AG10803 (cell line): ENCODE measurements around the gene RFC2.
"Not testable (repeated sequence)": the region's sequence is repeated elsewhere in the genome, so short reads cannot be mapped to it uniquely, and the experiment has no call there.

Experiments used
- DNase-seq: peaks from one replicate; pipeline ENCODE4 v3.0.0; 2010; ENCODE audit warnings: low read depth
- H3K4me3 ChIP-seq: 2 replicates; pipeline ENCODE4 v1.5.1; 2011; ENCODE audit warnings: mild to moderate bottlenecking, low read length, control low read depth
- TF ChIP-seq, protein P1 (sequence below): conservative IDR thresholded peaks from 2 replicates; pipeline ENCODE4 v1.5.1; 2011; ENCODE audit warnings: mild to moderate bottlenecking, low read length, control low read depth, inconsistent platforms

The RFC2 gene

DNA sequence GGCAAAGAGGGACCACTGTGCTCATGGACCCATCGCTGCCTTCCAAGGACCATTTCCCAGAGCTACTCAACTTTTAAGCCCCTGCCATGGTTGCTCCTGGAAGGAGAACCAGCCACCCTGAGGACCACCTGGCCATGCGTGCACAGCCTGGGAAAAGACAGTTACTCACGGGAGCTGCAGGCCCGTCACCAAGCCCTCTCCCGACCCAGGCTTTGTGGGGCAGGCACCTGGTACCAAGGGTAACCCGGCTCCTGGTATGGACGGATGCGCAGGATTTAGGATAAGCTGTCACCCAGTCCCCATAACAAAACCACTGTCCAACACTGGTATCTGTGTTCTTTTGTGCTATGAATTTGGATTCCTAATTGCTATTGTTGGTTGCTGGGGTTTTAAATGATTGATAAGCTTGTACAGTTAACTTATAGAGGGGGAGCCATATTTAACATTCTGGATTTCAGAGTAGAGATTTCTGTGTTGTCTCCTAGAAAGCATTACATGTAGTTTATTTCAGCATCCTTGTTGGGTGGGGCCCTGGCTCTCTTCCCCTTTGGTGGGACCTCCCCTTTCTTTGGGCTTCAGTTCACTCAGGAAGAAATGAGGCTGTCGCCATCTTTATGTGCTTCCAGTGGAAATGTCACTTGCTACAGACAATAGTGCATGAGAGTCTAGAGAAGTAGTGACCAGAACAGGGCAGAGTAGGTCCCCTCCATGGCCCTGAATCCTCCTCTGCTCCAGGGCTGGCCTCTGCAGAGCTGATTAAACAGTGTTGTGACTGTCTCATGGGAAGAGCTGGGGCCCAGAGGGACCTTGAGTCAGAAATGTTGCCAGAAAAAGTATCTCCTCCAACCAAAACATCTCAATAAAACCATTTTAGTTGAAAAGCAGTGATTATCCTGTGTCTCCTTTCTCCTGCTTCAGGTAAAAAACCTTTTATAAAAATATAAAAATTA is 25.0 kb downstream of the RFC2 start:
- TF ChIP-seq, protein P1, sequence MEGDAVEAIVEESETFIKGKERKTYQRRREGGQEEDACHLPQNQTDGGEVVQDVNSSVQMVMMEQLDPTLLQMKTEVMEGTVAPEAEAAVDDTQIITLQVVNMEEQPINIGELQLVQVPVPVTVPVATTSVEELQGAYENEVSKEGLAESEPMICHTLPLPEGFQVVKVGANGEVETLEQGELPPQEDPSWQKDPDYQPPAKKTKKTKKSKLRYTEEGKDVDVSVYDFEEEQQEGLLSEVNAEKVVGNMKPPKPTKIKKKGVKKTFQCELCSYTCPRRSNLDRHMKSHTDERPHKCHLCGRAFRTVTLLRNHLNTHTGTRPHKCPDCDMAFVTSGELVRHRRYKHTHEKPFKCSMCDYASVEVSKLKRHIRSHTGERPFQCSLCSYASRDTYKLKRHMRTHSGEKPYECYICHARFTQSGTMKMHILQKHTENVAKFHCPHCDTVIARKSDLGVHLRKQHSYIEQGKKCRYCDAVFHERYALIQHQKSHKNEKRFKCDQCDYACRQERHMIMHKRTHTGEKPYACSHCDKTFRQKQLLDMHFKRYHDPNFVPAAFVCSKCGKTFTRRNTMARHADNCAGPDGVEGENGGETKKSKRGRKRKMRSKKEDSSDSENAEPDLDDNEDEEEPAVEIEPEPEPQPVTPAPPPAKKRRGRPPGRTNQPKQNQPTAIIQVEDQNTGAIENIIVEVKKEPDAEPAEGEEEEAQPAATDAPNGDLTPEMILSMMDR = no peak
- H3K4me3 ChIP-seq = no peak overlapping the region
- DNase-seq = no peak

DNA sequence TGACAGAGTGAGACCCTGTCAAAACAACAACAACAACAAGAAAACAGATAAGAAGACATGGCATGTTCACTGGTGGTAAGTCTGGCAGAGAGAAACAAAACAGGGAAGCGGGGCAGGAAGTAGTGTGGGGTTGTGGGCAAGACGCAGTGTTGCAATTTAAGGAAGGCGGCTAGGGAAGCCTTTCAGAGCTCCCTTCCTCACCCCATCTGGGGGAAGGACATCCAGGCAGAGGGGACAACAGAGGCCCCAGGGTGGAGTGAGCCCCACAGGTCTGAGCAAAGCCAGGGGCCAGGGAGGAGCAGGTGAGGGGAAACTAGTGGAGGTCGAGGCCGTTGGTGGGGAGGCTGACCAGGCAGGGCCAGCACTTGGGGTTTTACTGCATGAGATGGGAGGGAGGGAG is 27.6 kb downstream of the RFC2 start:
- TF ChIP-seq, protein P1 = no peak
- no peak overlapping the region for H3K4me3 ChIP-seq
- no peak for DNase-seq

DNA sequence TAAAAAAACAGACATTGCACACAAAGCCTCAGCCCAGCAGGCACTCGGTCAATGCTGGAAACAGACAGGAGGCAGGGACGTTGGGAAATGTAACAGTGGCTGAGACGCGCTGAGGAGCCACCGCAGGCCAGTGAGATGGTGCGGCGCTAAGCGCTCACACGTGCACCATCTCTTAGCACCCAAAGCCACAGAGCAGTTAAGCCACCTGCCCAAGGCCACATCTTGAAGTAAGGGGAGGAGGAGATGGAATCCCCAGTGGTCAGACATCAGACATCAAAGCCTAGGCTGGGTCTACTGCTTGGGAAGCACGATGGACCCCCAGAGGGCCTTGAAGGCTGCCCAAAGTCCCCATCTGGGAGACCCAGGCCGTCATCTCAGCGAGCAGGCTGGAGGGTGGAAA is 28.8 kb downstream of the RFC2 start:
- TF ChIP-seq, protein P1 = no peak
- no peak for DNase-seq
- no peak overlapping the region for H3K4me3 ChIP-seq

DNA sequence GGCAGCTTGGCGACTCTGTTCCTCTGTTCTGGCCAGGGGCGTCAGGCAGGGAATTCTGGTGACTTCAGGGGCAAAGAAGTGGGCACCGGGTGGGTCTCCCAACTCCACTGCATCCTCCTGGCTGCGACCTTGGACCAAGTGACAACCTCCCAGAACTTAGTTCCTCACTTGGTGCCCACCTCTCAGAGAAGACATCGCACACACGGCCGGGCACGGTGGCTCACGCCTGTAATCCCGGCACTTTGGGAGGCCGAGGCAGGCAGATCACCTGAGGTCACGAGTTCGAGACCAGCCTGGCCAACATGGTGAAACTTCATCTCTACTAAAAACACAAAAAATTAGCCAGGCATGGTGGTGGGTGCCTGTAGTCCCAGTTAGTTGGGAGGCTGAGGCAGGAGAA is 29.3 kb downstream of the RFC2 start:
- not testable (repeated sequence) for DNase-seq, H3K4me3 ChIP-seq

DNA sequence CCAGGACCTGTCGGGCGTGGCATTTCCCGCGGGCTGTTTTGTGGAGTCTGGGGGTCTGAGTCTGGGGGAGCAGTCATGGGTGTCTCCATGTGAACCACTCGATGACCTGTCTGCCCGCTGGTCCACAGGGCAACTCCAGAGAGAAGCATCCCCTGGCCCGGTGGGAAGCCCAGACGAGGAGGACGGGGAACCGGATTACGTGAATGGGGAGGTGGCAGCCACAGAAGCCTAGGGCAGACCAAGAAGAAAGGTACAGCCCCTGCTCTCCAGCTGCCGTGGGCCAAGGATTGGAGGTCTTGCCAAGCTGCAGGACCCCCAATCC is 29.7 kb downstream of the RFC2 start:
- no peak for DNase-seq
- no peak overlapping the region for H3K4me3 ChIP-seq
- TF ChIP-seq, protein P1 = no peak

DNA sequence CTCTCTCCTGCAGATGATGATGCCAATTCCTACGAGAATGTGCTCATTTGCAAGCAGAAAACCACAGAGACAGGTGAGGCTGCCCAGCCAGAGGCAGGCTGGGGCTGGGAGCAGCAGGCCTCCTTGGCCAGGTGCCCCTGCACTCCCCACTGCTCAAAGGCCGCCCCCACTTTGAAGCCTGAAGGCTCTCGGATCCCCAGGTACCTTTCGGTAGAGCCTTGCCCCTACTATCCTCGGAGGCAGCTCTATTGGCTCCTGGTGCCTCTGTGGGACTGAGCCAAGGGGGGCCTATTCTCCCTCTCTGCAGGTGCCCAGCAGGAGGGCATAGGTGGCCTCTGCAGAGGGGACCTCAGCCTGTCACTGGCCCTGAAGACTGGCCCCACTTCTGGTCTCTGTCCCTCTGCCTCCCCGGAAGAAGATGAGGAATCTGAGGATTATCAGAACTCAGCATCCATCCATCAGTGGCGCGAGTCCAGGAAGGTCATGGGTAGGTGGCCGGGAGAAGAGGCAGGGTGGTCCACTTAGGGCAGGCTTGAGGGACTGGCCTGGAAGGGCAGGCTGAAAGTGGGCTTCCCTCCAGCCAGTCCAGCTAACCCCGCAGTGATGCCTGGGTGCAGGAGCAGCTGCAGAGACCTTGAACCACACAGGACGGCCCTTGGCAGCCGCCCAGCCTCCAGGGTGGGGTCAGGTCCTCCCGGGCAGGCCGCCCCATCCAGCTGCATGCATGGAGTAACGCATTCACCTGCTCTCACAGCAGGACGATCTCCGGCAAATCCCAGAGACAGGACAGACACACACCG is 30.3 kb downstream of the RFC2 start:
- TF ChIP-seq, protein P1 = no peak
- no peak for DNase-seq
- H3K4me3 ChIP-seq = no peak overlapping the region

DNA sequence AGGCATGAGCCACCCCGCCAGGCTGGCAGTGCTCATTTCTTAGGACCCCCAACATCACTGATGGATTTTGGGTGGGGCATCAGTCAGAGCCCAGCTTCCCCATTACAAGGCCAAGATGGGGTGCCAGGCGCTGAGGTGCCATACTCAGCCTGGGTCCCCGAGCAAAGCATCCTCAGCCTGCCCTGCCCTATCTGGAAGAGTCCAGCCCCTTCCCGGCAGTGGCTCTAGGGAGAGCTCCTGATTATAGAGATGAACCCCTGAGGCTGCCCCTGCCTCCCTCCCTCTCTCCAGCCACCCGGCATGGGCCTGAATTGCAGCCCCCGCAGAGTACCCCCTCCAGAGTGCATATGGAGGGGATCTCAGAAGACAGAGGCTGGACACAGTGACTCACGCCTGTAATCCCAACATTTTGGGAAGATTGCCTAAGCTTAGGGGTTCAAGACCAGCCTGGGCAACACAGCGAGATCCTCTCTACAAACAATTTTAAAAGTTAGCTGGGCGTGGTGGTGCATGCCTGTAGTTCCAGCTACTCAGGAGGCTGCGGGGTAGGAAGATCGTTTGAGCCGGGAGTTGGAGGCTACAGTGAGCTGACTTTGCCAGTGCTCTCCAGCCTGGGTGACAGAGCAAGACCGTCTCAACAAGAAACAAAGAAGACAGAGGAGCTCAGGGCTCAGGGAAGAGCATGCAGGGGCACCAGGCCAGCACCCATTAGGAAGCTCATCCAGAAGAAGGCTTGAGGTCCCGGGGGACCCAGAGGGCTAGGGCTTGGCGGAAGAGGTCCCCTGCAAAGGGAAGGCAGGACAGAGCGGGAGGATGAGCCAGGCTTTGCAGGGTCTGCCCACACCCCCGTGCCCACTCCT is 31.1 kb downstream of the RFC2 start:
- no peak for DNase-seq
- no peak overlapping the region for H3K4me3 ChIP-seq
- TF ChIP-seq, protein P1 = no peak
